ENCODE measurements around the gene NRG2.

GRCh38 chr5:139901251-139901575 is 141.9 kb downstream of the NRG2 start:
- no peak for TF ChIP-seq REST (IDR thresholded peaks at IDR 0.05; ENCODE audit: low read depth)
- TF ChIP-seq CTCF (IDR thresholded peaks at IDR 0.05 in 2 of 3, conservative IDR thresholded peaks at IDR 0.05 in 1 of 3; ENCODE audit: borderline replicate concordance in 1 of 3, insufficient read depth in 1 of 3, low read depth in 2 of 3, low read length in 2 of 3) = no peak
- TF ChIP-seq ATF3 (IDR thresholded peaks at IDR 0.05) = no peak
- no peak for TF ChIP-seq CEBPB (IDR thresholded peaks at IDR 0.05; ENCODE audit: low read depth)
- TF ChIP-seq, protein P1, sequence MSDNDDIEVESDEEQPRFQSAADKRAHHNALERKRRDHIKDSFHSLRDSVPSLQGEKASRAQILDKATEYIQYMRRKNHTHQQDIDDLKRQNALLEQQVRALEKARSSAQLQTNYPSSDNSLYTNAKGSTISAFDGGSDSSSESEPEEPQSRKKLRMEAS (IDR thresholded peaks at IDR 0.05) = no peak
- no peak for TF ChIP-seq POLR2A (IDR thresholded peaks at IDR 0.05; ENCODE audit: borderline replicate concordance, extremely low read depth, insufficient read depth, insufficient read length)
- TF ChIP-seq EZH2 (IDR thresholded peaks at IDR 0.05) = no peak
